HFFc6 (cell line): ENCODE data around the gene NDRG3. TPM values are rescaled to one million over a fixed set of nuclear protein-coding genes. Genes with fewer than 3 reads are reported as not detected.

Experiments
- DNase-seq: peaks from one replicate; pipeline ENCODE4 v3.0.0-alpha.2; 2018
- H3K27ac Mint-ChIP-seq: 2 replicates; pipeline ENCODE4 v1.8.0; 2020; ENCODE audit warnings: mild to moderate bottlenecking, mixed read lengths
- H3K27me3 Mint-ChIP-seq: 2 replicates; pipeline ENCODE4 v1.8.0; 2021; ENCODE audit warnings: mild to moderate bottlenecking, moderate library complexity, mixed read lengths; ENCODE audit not compliant: insufficient read depth
- H3K36me3 Mint-ChIP-seq: 2 replicates; pipeline ENCODE4 v1.8.0; 2021; ENCODE audit warnings: low read depth, mixed read lengths
- H3K4me1 Mint-ChIP-seq: 2 replicates; pipeline ENCODE4 v1.8.0; 2020; ENCODE audit warnings: low read depth, mixed read lengths
- H3K4me3 Mint-ChIP-seq: 2 replicates; pipeline ENCODE4 v1.8.0; 2020; ENCODE audit warnings: mild to moderate bottlenecking, moderate library complexity, mixed read lengths
- H3K9me3 Mint-ChIP-seq: 2 replicates; pipeline ENCODE4 v1.8.0; 2020; ENCODE audit warnings: mild to moderate bottlenecking, mixed read lengths
- total RNA-seq, 6 experiments: library from RNA; stranded (reverse); fragmentation: NEBNext Ultra II Directional; extraction: Animal tissue kit (Norgen Biotek cat#: 25700); gene quantifications; 2 replicates in 1 of 6; 3 replicates in 5 of 6; pipeline ENCODE4 v1.2.3, GENCODE V29; 2021
- TF ChIP-seq, protein P1 (sequence below): fragments of 200-600 bp; sonication (generic); IDR thresholded peaks from 2 replicates; pipeline ENCODE4 v1.5.0; 2021; ENCODE audit warnings: antibody characterized with exemption, mild to moderate bottlenecking

The NDRG3 gene
- total RNA-seq, 6 experiments from 2014 or later = 32.8 to 42.3 (median 37.2) TPM

DNA sequence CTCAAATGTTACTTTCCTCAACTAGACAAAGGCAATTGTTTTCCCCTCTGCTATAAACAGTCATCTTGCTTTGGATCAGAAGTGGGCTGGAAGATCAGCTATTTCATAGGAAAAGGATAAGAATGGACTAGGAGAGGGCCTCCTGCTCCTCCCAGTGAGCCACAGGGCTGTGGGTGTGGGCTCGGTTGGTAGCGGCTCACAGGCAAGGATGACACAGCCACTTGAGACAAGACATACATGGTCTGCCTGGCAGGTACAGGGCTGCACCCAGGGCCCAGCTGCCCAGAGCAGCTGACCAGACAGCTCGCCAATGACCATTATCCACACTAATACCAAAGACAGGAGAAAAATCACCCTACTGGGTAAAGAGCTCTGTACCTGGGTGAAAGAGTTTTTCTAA lies 90.9 kb downstream of the NDRG3 start:
- Mint-ChIP-seq H3K27ac (no peak overlapping the region), H3K36me3 (peaks cover 5% of the 10 kb centered on the region; the same call in 1 of the 2 replicates), H3K4me3 (no peak overlapping the region), H3K9me3 (no peaks in the 10 kb centered on the region), H3K4me1 (no peaks in the 10 kb centered on the region), H3K27me3 (no peaks in the 10 kb centered on the region; the same call in 1 of the 2 replicates)
- DNase-seq = no peak
- TF ChIP-seq, protein P1, sequence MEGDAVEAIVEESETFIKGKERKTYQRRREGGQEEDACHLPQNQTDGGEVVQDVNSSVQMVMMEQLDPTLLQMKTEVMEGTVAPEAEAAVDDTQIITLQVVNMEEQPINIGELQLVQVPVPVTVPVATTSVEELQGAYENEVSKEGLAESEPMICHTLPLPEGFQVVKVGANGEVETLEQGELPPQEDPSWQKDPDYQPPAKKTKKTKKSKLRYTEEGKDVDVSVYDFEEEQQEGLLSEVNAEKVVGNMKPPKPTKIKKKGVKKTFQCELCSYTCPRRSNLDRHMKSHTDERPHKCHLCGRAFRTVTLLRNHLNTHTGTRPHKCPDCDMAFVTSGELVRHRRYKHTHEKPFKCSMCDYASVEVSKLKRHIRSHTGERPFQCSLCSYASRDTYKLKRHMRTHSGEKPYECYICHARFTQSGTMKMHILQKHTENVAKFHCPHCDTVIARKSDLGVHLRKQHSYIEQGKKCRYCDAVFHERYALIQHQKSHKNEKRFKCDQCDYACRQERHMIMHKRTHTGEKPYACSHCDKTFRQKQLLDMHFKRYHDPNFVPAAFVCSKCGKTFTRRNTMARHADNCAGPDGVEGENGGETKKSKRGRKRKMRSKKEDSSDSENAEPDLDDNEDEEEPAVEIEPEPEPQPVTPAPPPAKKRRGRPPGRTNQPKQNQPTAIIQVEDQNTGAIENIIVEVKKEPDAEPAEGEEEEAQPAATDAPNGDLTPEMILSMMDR = no peak

DNA sequence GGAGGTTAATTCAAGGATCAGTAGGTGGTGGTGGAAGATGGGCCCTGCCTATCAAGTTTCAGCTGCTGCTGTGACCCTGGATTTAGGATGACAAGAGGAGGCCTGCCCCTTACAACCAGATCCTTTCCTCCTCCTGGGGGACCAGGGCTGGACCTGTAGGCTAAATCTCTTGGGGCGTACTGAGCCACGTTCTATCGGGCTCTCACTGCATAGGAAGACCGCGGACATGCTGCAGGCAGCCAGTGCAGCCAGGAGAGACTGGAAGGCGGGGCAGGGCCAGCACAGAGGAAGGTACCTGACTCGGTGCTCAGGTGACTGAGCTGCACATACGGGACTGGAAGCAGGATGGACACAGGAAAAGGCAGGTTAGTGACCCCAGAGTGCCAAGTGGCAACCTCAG lies 91.4 kb downstream of the NDRG3 start:
- no peaks in the 10 kb centered on the region; the same call in 1 of the 2 replicates for H3K27me3 Mint-ChIP-seq
- H3K27ac Mint-ChIP-seq = no peak overlapping the region
- H3K4me3 Mint-ChIP-seq = no peak overlapping the region
- H3K36me3 Mint-ChIP-seq = peaks cover 5% of the 10 kb centered on the region; the same call in 1 of the 2 replicates
- H3K9me3 Mint-ChIP-seq = no peaks in the 10 kb centered on the region
- TF ChIP-seq, protein P1 = no peak
- no peak for DNase-seq
- H3K4me1 Mint-ChIP-seq = no peaks in the 10 kb centered on the region

DNA sequence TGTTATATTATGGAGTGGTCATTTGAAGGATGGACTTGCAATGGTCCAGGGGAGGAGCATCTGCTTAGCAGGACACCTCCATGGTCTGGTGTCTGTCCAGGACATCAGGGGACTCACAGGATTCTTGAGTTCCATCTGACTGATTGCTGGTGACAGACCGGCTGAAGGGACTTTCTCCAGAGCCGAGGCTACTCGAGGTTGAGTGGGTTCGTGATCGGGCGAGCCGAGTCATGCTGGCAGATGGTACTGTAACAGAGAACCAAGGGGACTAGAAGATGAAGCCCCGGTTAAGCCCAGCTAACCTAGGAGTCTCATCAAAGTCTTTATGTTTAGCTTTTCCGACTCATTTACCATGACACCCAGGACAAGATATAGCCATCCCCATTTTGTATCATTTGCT lies 92.4 kb downstream of the NDRG3 start:
- TF ChIP-seq, protein P1 = no peak
- peaks cover 5% of the 10 kb centered on the region; the same call in 1 of the 2 replicates for H3K36me3 Mint-ChIP-seq
- H3K9me3 Mint-ChIP-seq = no peaks in the 10 kb centered on the region
- H3K27ac Mint-ChIP-seq = no peak overlapping the region
- no peak for DNase-seq
- no peak overlapping the region for H3K4me3 Mint-ChIP-seq
- H3K4me1 Mint-ChIP-seq = no peaks in the 10 kb centered on the region
- H3K27me3 Mint-ChIP-seq = no peaks in the 10 kb centered on the region; the same call in 1 of the 2 replicates

DNA sequence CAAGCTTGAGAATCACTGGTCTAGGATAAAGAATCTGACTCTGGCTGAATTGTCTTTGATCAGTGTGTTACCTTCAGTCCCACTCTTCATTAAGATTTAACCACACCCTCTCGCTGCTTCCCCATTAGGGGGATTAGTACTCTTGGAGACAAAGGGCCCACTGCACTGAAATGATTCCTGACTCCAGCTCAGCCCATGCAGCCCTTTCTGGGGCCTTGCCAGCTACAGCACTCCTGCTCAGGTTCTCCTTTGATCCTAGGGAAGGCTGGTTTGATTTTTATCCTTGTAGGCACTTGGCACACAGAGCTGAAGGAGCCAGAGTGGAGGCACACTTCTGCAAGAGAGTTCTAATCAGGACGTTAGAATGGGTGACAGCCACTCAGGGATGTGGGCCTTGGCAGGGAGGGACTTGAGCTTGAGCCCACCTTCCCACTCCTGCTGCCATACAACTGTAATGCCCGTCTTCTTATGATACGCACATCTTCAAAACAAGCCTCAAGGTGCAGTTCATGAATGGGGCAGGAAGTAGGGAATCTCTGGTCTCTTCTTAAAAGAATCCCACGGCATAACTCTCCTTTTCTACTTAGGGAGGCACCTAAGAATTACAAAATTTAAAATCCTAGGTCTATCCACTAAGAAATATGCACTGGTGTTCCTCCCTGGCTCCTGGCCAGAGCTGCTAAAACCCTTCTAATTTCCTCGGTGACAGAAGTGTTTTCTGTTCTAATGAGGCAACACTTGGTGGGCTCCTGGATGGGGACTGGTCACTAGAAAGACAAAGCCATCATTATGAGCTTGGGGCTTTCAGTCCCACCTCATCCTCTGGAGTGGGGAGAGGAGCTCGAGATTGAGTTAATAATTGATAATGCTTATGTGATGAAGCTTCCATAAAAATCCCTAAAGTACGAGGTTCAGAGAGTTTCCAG lies 98.4 kb downstream of the NDRG3 start:
- Mint-ChIP-seq H3K4me1 (no peaks in the 10 kb centered on the region), H3K27me3 (peaks cover 7% of the 10 kb centered on the region), H3K4me3 (no peak overlapping the region), H3K27ac (no peak overlapping the region), H3K9me3 (no peaks in the 10 kb centered on the region), H3K36me3 (peaks cover 5% of the 10 kb centered on the region; the same call in 1 of the 2 replicates)
- TF ChIP-seq, protein P1 = no peak
- DNase-seq = no peak

DNA sequence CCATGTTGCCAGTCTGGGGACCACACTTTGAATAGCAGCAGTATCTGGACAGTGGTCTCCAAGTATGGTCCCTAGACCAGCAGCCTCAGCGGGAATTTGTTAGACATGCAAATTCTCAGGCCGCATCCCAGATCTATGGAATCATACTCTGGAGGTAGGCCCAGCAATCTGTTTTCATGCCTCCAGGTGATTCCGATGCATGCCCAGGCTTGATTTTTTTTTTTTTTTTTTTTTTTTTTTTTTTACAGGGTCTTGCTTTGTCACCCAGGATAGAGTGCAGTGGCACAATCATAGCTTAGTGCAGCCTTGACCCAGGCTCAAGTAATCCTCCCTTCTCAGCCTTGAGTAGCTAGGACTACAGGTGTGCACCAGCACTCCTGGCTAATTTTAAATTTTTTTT lies 99.2 kb downstream of the NDRG3 start:
- Mint-ChIP-seq H3K4me1 (no peaks in the 10 kb centered on the region), H3K27ac (no peak overlapping the region), H3K9me3 (no peaks in the 10 kb centered on the region), H3K27me3 (peaks cover 7% of the 10 kb centered on the region), H3K4me3 (no peak overlapping the region), H3K36me3 (peaks cover 5% of the 10 kb centered on the region; the same call in 1 of the 2 replicates)
- no peak for DNase-seq
- TF ChIP-seq, protein P1 = no peak
